ENCODE results near the gene PRDM15. TPM values are rescaled to one million over a fixed set of nuclear protein-coding genes. Genes with fewer than 3 reads are reported as not detected.
"Not testable (repeated sequence)": the region's sequence is repeated elsewhere in the genome, so short reads cannot be mapped to it uniquely, and the experiment has no call there.

Gene PRDM15
- total RNA-seq, 2 experiments from 2014 or later = 7.0 to 8.1 TPM

DNA sequence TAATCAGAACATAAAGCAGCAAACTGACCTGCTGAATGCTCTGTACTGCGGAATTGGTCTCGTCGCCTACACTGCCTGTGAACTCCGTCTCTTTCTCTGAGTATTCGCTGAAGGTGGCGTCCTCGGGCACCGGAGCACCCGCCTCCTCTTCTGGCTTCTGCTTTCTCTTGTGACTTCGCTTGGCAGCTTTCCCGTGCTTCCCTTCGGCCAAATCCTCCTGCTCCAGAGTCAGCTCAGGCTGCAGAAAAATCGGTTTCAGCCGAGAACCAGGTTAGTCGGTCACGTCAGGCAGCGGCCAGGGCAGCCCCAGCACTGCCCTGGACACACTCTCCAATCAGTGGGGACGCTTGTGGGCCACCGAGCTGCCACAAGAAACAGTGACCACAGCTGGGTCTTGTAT is 76.5 kb downstream of the PRDM15 start:
- Mint-ChIP-seq H3K36me3 (ENCODE audit: low read depth) (peaks cover 22% of the 10 kb centered on the region), H3K27me3 (no peaks in the 10 kb centered on the region), H3K4me3 (no peak overlapping the region), H3K9me3 (peaks cover 8% of the 10 kb centered on the region), H3K27ac (no peak overlapping the region), H3K4me1 (no peaks in the 10 kb centered on the region)
- no peak for DNase-seq
- POLR2A ChIA-PET = no interaction called here
- CTCF ChIA-PET = no interaction called here

DNA sequence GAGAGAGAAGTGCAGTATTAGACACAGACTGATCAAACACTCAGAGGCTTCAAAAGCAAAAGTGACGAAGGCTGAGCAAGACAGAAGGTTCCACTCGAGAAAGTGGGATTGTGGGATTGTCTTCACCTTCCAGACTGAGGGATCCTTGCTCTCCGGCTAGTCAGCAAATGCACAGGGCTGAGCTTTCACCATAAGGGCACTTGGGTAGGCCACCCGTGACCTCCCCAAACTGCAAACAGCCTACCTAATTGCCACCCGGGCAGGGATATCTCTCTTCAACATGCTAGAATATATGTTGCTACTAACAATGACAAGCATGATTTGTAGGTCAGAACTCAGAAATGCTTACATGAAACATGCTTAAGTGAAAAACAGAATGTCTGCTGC is 77.0 kb downstream of the PRDM15 start:
- Mint-ChIP-seq H3K9me3 (peaks cover 8% of the 10 kb centered on the region), H3K4me1 (no peaks in the 10 kb centered on the region), H3K27me3 (no peaks in the 10 kb centered on the region), H3K4me3 (no peak overlapping the region), H3K27ac (no peak overlapping the region), H3K36me3 (ENCODE audit: low read depth) (peaks cover 17% of the 10 kb centered on the region)
- DNase-seq = no peak
- ChIA-PET POLR2A (no interaction called here), CTCF (no interaction called here)

DNA sequence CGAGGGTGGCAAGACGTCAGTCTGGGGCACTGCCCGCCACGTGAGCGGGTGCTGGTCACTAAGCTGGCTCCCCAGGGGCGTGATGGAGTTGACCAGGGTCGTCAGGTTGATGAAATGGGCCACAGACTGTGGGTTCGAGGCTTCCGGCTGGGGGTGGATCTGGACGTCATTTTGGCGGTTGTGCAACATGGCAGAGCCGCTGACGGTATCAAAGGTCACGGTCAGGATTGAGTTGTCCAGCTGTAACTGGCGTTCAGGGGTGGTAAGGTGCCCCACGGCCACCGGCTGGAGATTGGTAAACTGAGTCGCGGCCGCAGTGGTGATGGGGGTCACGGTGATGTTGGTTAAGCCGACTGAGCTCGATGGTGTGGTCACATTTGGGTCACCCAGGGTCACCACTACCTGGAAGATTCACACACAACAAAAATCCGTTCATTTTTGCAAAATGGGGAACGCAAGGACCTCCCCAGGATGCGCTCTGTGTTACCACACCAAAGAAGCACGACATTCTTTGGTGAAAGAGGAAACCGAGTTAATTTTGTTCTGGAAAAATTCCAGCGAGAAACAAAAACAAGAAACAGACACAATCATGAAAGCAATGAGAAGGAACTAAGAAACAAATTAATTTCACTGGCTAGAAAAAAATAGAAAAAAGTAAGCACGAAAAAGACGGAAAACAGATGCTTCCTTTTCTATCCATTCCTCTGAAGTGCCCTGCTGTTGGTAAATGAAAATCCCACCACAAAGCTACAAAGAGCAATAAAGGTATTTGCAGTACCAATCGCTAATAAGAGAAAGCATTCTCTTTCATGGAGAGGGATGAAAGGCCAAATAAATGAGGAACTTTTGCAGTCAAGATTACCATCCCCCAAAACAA is 77.6 kb downstream of the PRDM15 start:
- ChIA-PET CTCF (no interaction called here), POLR2A (interaction anchor here (0.6 kb wide), 2 partner anchors 10 to 48 kb away, joined by 3 read pairs; no protein-coding TSS in a partner anchor)
- DNase-seq = no peak
- Mint-ChIP-seq H3K36me3 (ENCODE audit: low read depth) (peaks cover 12% of the 10 kb centered on the region), H3K4me3 (no peak overlapping the region), H3K27me3 (no peaks in the 10 kb centered on the region), H3K9me3 (peaks cover 3% of the 10 kb centered on the region), H3K27ac (no peak overlapping the region), H3K4me1 (no peaks in the 10 kb centered on the region)

DNA sequence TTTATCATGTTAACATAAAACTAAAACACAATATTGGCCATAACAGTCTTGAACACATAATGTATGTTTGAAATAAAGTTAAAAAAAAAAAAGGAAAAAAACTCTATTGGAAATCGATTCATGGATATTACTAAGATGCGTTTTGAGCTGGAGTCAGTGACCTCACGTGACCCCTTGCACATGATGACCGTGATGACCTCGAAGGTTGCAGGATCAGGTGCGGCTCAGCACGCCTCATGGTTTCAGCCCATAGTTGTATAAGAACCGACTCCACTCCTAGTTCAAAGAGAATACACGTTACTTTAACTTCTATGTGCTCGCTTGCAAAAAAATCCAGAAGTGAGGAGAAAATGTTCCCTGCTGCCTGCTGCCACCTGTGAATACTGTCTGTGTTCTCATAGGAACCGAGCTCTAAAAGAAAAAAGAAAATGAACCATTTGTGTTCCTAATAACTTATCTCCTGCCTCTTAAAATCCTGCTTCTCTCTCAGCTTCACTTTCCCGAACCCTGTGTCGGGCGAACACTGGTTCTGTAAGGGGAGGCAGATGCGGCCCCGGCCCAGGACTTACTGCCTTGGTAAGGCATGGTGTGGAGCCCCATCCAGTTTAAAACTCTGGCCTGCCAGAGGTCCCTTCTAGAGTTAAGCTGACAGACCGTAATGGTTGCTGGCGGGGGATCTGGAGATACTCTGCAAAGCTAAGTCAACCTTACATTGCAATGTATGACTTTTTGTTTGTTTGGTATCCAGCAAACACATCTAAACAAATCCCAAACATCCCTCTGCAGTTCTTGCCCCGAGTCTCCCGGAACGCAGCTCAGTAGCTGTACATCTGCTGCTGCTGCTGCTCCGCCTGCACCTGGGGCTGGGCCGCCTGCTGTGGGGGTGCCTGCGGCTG is 78.5 kb downstream of the PRDM15 start:
- Mint-ChIP-seq H3K27ac (no peak overlapping the region), H3K27me3 (no peaks in the 10 kb centered on the region), H3K9me3 (peaks cover 2% of the 10 kb centered on the region), H3K4me1 (no peaks in the 10 kb centered on the region), H3K4me3 (no peak overlapping the region), H3K36me3 (ENCODE audit: low read depth) (peaks cover 11% of the 10 kb centered on the region)
- POLR2A ChIA-PET = interaction anchor here (0.6 kb wide), 2 partner anchors 11 to 49 kb away, joined by 3 read pairs; no protein-coding TSS in a partner anchor
- DNase-seq = no peak
- CTCF ChIA-PET = no interaction called here

DNA sequence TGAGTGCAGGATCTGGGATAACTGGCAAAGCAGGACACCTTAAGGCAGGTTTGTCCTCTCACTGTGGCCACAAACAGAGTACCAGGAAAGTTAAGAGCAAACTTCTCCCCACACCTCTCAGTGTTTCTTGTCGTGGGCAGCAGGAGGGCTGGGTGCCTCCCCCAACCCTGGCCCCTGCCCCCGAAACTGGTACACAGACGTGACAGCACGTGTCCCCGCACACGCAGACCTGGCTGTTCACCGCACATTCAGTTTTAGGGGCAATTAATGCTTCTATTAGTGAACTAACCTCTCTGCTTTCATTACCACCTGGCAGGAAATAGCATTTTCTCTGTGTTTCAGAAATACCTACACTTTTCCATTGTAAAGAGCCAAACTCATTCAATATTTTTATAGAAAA is 79.4 kb downstream of the PRDM15 start:
- Mint-ChIP-seq H3K4me3 (no peak overlapping the region), H3K36me3 (ENCODE audit: low read depth) (peaks cover 8% of the 10 kb centered on the region), H3K4me1 (no peaks in the 10 kb centered on the region), H3K27me3 (no peaks in the 10 kb centered on the region), H3K9me3 (no peaks in the 10 kb centered on the region), H3K27ac (no peak overlapping the region)
- CTCF ChIA-PET = no interaction called here
- POLR2A ChIA-PET = no interaction called here
- no peak for DNase-seq

DNA sequence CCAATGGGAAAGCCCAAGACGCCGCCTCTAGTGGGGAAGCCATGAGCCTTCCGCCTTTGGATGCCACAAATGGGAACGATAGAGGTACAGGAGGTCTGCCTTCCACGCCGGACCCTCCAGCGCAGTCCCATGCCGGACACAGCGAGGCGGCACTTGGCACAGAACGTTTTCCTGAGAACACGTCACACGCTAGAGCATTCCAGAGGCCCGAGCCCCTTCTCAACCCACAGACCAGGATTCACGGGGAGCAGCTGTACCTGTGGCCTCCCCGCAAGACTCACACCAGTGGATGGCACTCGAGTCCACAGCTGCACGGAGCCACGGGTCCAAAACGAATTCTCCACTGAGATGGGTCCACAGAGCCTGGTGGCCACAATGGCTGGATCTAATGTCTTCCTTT is 80.8 kb downstream of the PRDM15 start:
- no peak for DNase-seq
- Mint-ChIP-seq H3K9me3 (peaks cover 3% of the 10 kb centered on the region), H3K36me3 (ENCODE audit: low read depth) (peaks cover 6% of the 10 kb centered on the region), H3K27ac (no peak overlapping the region), H3K27me3 (no peaks in the 10 kb centered on the region), H3K4me3 (no peak overlapping the region), H3K4me1 (no peaks in the 10 kb centered on the region)
- ChIA-PET POLR2A (no interaction called here), CTCF (interaction anchor here (0.7 kb wide), 1 partner anchor 464 kb away, joined by 3 read pairs; no protein-coding TSS in a partner anchor)

DNA sequence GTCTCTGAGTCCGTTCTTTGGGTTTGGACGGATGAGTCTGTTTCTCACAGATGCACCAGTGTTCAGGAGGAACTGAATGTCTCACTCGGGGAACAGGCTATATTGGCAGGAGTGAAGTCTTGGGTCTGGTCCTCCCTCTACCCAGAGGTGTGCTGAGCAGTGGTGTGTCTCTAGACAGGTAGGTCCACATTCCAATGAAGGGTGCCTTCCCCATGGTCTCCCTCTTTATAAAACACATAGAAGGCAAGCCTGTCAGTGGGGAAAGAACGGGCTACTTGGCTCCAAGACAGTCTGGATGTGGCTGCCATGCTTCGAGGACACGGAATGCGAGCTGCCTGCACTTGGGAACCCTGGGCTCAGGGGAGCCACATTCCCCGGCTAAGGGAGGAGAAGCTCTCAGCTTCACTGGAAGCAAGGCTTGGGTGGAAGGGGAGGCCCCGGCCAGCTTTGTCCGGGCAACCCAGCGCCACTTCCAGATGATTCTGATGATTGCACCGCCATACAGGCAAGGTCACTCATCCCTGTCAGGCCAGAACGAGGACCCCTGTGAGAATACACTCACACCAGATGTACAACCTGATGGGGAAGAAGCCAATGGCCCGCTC is 82.6 kb downstream of the PRDM15 start:
- peaks cover 6% of the 10 kb centered on the region for H3K36me3 Mint-ChIP-seq (ENCODE audit: low read depth)
- CTCF ChIA-PET = no interaction called here
- no peak overlapping the region for H3K27ac Mint-ChIP-seq
- H3K4me3 Mint-ChIP-seq = no peak overlapping the region
- H3K4me1 Mint-ChIP-seq = no peaks in the 10 kb centered on the region
- DNase-seq = no peak
- H3K27me3 Mint-ChIP-seq = no peaks in the 10 kb centered on the region
- peaks cover 12% of the 10 kb centered on the region for H3K9me3 Mint-ChIP-seq
- POLR2A ChIA-PET = no interaction called here

DNA sequence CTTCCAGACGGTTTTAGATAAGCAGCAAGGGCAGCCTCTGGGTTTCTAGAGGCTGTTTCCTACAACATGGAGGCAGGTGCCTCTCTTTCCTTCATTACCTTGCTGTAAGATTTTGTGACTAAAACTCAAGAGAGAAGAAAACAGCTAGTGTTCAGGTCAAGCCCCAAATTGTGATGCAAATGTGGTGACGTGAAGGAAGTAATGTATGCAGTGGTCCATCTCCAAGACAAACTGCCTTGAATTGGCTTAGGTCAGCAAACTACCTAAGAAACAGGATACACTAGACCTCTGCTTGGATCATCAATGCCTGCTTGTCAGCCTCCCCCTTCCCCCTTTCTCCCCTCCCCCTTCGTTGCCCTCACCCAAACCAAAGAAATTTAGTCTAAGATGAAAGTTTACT is 83.4 kb downstream of the PRDM15 start:
- Mint-ChIP-seq H3K27ac (no peak overlapping the region), H3K36me3 (ENCODE audit: low read depth) (peaks cover 1% of the 10 kb centered on the region), H3K27me3 (no peaks in the 10 kb centered on the region), H3K9me3 (peaks cover 14% of the 10 kb centered on the region), H3K4me3 (no peak overlapping the region), H3K4me1 (no peaks in the 10 kb centered on the region)
- CTCF ChIA-PET = no interaction called here
- no peak for DNase-seq
- POLR2A ChIA-PET = no interaction called here

DNA sequence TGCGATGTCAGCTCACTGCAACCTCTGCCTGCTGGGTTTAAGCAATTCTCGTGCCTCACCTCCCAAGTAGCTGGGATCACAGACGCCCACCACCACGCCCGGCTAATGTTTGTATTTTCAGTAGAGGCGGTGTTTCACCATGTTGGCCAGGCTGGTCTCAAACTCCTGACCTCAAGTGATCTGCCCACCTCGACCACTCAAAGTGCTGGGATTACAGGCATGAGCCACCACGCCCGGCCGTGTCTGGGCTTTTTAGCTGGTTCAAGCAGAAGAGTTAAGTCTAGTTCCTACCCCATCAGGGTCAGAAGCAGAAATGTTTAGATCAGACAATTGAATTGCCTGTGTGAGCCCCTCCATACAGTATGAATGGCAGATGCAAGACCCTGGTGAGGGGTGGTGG is 84.5 kb downstream of the PRDM15 start:
- Mint-ChIP-seq H3K4me3 (no peak overlapping the region), H3K4me1 (no peaks in the 10 kb centered on the region), H3K36me3 (ENCODE audit: low read depth) (no peaks in the 10 kb centered on the region), H3K27me3 (no peaks in the 10 kb centered on the region), H3K27ac (no peak overlapping the region), H3K9me3 (peaks cover 14% of the 10 kb centered on the region)
- no peak for DNase-seq
- CTCF ChIA-PET = no interaction called here
- POLR2A ChIA-PET = no interaction called here

DNA sequence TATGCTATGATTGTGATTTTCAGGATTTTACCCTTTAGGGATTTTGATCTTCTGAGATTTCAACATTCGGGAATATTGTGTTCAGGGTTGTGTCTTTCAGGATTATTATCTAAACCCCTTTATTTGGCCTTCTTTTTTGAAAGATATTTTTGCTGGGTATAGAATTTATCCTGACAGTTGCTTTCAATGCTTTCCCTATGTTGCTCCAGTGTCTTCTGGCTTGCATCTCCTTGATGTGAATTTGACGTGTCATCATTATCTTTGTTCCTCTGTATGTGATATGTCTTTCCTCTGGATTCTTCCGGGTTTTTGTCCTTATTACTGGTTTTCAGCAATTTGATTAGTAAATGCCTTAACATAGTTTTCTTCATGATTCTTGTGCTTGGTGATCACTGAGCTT is 86.4 kb downstream of the PRDM15 start:
- POLR2A ChIA-PET = no interaction called here
- Mint-ChIP-seq H3K9me3 (peaks cover 14% of the 10 kb centered on the region), H3K4me1 (no peaks in the 10 kb centered on the region), H3K36me3 (ENCODE audit: low read depth) (no peaks in the 10 kb centered on the region), H3K27me3 (peaks cover 8% of the 10 kb centered on the region), H3K27ac (no peak overlapping the region), H3K4me3 (no peak overlapping the region)
- DNase-seq = no peak
- CTCF ChIA-PET = no interaction called here

DNA sequence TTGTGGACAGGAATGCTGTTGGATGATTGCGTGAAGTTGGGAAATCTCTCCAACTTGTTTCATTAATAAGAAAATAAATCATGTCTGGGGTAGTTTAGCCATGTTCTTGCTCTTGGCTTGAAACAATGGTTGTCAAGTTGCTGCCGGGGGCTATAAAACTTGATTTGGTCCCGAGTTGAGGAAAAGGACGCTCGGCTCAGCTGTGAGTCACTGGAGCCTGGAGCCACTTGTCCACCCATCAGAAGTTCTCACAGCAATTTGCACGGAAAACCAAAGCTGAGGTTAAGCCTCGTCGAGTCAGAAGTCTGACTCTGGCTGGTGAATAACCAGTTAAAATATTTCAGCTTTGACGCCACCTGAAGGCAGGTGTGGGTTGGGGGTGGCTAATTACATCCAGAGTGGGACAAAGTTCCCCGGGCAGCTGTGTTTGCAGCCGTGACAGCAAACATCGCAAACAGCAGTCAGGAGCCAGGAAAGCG is 92.6 kb downstream of the PRDM15 start:
- Mint-ChIP-seq H3K27me3 (peaks cover 31% of the 10 kb centered on the region), H3K9me3 (peaks cover 3% of the 10 kb centered on the region), H3K4me3 (no peak overlapping the region), H3K36me3 (ENCODE audit: low read depth) (no peaks in the 10 kb centered on the region), H3K4me1 (peaks cover 7% of the 10 kb centered on the region), H3K27ac (no peak overlapping the region)
- CTCF ChIA-PET = no interaction called here
- POLR2A ChIA-PET = no interaction called here
- DNase-seq = no peak

DNA sequence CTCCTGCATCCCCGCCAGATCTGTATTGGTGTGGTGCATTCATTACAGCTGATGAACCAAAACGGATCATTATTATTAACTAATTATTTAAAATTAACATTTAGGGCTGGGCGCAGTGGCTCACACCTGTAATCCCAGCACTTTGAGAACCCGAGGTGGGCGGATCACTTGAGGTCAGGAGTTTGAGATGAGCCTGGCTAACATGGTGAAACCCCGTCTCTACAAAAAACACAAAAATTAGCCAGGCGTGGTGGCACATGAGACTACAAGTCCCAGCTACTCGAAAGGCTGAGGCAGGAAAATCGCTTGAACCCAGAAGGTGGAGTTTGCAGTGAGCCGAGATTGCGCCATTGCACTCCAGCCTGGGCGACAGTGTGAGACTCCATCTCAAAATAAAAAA is 93.9 kb downstream of the PRDM15 start:
- H3K36me3 Mint-ChIP-seq (ENCODE audit: low read depth); H3K9me3 Mint-ChIP-seq; H3K4me3 Mint-ChIP-seq; H3K27ac Mint-ChIP-seq; POLR2A ChIA-PET; DNase-seq; H3K4me1 Mint-ChIP-seq: not testable (repeated sequence)
- CTCF ChIA-PET = interaction anchor here (0.6 kb wide), 1 partner anchor 90 kb away, joined by 3 read pairs; no protein-coding TSS in a partner anchor
- peaks cover 39% of the 10 kb centered on the region for H3K27me3 Mint-ChIP-seq

DNA sequence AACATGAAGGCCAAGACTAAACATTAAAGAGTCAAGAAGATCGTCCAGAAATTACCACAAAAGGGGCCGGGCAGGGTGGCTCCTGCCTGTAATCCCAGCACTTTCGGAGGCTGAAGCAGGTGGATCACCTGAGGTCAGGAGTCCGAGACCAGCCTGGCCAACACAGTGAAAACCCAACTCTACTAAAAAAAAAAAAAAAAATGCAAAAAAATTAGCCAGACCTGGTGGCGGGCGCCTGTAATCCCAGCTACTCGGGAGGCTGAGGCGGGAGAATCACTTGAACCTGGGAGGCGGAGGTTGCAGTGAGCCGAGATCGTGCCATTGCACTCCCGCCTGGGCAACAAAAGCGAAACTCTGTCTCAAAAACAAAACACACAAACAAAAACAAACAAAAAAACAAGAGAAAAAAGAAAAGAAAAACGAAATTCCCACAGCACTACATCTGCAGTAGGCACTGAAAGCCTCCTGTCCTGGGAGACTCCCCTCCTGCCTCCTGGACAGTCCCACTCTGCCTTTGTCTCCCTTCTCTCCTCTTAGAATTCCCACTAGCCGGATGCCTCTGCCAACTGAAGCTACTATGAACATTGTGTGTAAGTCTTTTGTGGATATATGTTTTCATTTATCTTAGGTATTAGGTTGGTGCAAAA is 94.6 kb downstream of the PRDM15 start:
- no peak for DNase-seq
- Mint-ChIP-seq H3K36me3 (ENCODE audit: low read depth) (no peaks in the 10 kb centered on the region), H3K4me1 (peaks cover 7% of the 10 kb centered on the region), H3K4me3 (no peak overlapping the region), H3K27me3 (peaks cover 42% of the 10 kb centered on the region), H3K9me3 (no peaks in the 10 kb centered on the region), H3K27ac (no peak overlapping the region)
- CTCF ChIA-PET = no interaction called here
- POLR2A ChIA-PET = no interaction called here

Measured in activated CD4-positive, alpha-beta memory T cell treated with anti-CD3 and anti-CD28 coated beads, Interleukin-2, amount 10 ng/mL, durations not matched to agents 7 days and 5 days (primary cell).